Stimulated activated CD4-positive, alpha-beta T cell treated with anti-CD3 and anti-CD28 coated beads, Interleukin-15, amount 100 ng/mL, for 1 hour (primary cell): ENCODE results near the gene STX17.

Source experiments
- DNase-seq, 2 donors: peaks; one replicate each; pipeline ENCODE4 v3.0.0-alpha.2; 2020; ENCODE audit warnings: low read depth in 1 of 2, low spot score in 1 of 2

Gene STX17

GRCh38 chr9:99905833-99906402 is 536 bp upstream of the STX17 start:
- DNase-seq: no peak

DNA sequence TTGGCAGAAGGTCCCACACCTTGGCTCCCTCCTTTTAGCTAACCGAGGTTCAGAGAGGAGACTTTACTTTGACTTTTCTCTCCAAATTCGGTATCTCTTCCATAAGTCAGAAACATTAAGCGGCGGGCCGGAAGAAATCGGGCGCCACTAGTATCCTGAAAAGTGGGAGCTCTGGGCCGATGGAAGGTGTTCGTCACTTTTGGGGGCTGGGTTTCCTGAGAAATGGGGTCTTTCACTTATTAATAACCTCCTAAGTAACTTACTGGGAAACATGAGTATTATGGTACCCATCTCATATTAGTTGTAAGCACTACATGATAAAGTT is 716 bp downstream of the STX17 start:
- no peak for DNase-seq

DNA sequence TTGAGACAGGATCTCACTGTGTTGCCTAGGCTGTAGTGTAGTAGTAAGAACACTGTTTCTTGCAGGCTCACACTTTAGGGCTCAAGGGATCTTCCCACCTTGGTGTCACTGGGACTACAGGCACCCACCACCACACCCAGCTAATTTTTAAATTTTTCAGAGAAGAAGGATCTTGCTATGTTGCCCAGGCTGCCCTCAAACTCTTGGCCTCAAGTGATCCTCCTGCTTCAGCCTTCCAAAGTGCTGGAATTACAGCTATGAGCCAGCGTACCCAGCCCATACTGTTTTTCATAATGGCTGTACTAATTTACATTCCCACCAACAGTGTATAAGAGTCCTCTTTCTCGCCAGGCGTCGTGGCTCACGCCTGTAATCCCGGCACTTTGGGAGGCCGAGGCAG is 5.1 kb downstream of the STX17 start:
- no peak for DNase-seq

DNA sequence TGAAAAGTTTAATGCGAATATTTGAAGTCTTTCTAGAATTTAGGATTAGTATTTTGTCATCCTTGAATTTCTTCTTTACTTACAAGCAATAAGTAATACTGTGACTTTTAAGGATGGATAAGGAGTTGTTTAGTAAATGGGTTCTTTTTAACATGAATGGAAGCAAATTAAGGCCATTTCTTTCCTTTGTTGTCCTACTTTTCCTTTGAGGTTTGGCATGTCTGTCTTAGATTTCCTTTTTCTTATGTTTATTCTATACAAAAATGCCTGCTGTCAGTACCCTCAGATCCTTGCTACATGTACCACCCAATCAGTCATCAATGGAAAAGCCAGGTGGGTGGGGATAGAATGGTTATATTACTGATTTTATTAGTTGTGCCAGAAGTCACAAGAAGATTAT is 10.2 kb downstream of the STX17 start:
- no peak for DNase-seq

DNA sequence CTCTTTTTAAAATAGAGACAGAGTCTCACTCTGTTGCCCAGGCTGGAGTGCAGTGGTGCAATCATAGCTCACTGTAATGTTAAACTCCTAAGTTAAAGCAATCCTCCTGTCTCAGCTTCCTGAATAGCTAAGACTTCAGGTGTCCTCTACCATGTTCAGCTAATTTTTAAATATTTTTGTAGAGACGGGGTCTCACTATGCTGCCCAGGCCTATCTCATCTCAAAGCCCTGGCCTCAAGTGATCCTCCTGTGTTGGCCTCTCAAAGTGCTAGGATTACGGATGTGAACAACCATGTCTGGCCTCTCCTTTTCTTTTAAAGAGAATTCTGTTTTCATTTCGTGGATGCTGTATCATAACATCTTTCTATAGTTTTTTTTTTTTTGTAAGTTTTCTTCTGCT is 11.7 kb downstream of the STX17 start:
- no peak for DNase-seq

DNA sequence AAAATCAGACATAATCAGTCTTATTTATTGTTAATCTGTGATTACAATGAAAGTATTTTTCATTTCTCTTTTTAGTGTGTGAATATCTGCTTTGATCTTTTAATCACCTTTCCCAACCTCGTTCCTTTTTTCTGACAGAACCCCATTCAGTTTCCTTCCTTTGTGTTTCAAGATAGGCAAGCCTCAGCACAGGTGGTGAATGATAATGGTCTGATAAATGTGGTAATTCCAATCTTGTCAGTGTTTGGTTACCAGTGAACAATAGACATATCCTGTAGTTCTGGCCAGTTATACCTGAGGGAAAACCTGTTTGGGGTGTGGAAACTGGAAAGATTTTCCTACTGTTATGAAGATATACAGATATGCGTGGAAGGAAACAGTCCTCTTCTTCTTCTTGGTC is 13.5 kb downstream of the STX17 start:
- no peak for DNase-seq

DNA sequence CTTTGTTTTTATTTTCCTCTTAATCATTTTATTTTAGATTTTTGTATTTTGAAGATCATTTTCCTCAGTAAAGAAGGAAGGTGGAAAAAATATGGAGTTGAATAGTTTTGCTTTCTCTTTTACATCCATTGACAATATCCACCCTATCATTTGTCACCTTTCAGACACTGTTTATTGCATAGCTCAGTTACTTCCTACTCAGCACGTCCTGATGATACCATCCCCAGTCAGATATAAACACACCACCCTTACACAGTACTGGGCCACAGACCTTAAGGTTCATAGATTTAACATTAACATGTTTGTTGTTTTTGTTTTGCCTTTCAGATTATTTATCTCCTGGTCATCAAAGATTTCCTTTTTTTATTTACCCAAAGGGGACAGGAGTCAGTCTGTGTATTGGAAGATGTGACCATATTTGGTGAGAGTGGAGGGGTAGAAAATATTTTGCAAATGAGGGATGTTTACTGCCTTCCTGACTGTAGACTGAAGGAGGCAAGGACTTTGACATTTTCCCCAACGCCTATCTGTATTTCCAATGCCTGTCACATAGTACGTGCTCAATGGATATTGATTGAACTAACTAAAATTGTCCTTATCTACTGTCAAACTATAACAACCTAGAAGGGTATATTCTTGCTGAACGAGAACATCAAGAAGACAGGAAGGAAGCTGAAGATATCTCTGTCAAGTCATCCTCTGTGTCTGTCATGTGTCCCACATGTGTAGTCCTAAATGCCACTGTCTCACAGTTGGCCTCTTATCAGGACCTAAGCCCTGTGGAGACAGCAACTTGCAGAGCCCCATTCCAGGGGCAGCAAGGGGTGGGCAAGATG is 15.6 kb downstream of the STX17 start:
- DNase-seq: no peak

- DNase-seq: no peak
Observed at GRCh38 chr9:99922711-99923030, 16.2 kb downstream of the STX17 start.

DNA sequence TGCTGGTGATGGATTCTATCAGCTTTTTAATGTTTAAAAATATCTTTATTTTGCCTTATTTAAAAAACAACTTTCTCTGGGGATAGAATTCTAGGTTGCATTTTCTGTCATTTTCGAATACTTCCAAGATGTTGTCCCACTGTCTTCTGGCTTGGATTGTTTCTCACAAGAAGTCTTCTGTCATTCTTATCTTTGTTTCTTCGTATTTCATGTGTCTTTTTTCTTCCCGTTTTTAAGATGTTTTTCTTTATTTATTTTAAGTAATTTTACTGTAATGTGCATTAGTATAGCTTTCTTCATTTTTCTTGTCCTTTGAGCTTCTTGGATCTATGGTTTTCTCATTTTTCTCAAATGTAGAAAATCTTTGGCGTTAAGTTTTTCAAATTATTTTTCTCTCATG is 19.1 kb downstream of the STX17 start:
- no peak for DNase-seq

GRCh38 chr9:99929652-99930051 is 23.2 kb downstream of the STX17 start:
- DNase-seq: no peak

DNA sequence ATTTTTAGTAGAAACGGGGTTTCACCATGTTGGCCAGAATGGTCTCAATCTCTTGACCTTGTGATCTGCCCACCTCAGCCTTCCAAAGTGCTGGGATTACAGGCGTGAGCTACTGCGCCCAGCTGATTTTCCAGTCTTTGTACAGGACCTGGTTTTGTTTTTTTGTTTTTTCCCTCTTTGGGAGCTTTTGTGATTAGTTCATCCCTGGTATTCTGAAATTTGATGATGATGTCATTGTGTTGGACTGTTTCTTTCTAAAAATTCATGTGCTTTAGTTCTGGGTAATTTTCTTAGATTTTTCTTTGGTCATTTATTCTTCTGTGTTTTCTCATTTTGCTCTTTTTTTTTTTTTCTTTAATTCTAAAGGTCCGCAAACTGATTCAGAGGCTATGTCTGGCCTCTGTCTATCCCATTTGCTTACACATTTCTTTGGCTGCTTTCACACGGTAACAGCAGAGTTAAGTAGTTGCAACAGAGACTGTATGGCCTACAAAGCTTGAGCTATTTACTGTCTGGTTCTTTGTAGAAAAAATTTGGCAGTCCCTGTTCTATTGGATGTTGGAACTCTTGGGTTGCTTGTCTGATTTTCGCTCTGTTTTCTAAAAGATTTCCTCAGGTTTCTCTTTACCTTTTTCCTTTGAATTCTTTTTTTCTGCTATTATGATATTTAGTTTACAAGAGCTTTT is 24.8 kb downstream of the STX17 start:
- no peak for DNase-seq

- DNase-seq: no peak
Observed at GRCh38 chr9:99936947-99937587, 30.6 kb downstream of the STX17 start.

DNA sequence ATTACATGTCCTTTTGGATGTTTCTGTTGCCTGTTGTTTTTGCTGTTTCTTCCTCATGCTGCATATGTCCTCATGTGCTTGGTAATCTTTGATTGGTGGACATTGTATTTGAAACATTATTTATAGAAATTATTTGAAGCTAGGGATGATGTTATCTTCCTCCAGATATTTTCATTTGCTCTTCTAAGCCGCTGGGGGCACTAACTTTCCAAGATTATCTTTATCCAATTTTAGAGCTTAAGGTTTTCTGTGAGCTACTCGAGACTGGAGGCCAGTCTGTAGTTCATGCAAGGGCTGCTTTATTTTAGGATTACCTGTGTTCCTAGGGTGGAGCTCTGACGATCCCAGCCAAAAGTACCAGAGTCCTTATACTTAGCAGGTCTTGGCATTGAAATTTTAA is 40.9 kb downstream of the STX17 start:
- no peak for DNase-seq

- no peak for DNase-seq
Observed at GRCh38 chr9:99948482-99948881, 42.0 kb downstream of the STX17 start.

- no peak for DNase-seq
Observed at GRCh38 chr9:99948896-99949295, 42.4 kb downstream of the STX17 start.

GRCh38 chr9:99953861-99954507 is 47.5 kb downstream of the STX17 start:
- DNase-seq: no peak

DNA sequence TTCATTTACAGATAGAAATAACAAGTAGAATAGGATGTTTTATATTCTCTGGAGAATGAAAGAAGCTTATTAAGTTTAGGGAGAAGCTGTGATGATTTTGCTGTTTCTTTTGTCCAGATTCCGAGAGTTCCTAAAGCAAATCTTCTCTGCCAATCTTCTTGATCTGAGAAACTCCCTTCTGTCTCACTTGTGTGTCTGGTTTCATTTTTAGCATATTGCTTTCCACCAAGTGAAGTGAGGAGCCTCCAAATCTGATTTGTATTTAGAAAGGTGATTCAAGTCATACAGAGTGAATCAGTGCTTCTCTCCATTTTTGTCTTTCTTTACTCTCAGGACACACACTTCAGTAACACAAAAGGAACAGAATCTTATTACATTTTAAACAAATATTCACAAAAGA is 48.4 kb downstream of the STX17 start:
- DNase-seq: no peak

- no peak for DNase-seq
Observed at GRCh38 chr9:99955606-99956005, 49.2 kb downstream of the STX17 start.

GRCh38 chr9:99962680-99963261 is 56.3 kb downstream of the STX17 start:
- DNase-seq: no peak

DNA sequence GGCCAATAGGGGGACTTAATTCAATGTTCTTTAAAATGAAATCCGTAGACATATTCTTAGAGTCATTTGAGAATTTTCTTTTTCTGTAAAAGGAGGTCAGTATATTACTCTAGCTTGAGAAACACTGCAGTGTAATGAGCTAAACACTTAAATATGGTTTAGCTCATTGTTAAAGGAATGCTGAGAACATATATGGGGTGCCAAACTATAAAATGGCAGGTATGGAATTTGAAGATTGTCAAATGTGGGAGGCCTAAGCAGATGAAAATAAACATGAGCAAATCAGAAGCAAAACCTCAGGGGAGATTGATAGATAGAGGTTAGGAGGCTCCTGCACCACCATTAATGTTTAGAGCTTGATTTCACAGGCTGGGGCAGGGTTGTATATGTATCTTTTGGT is 57.9 kb downstream of the STX17 start:
- DNase-seq: no peak

GRCh38 chr9:99966001-99966400 is 59.5 kb downstream of the STX17 start:
- DNase-seq: no peak
